GM21723 (cell line): ENCODE results near the gene FGB.
"Not testable (repeated sequence)": the region's sequence is repeated elsewhere in the genome, so short reads cannot be mapped to it uniquely, and the experiment has no call there.

ENCODE experiments used
- ATAC-seq: cut with Tn5 transposase; IDR thresholded peaks from one replicate; pipeline ENCODE4 v1.9.1; 2021; ENCODE audit warnings: mild to moderate bottlenecking, moderate library complexity; ENCODE audit not compliant: unreplicated experiment

The FGB gene

GRCh38 chr4:154594343-154594742 is 31.5 kb downstream of the FGB start:
- not testable (repeated sequence) for ATAC-seq

GRCh38 chr4:154595807-154596206 is 33.0 kb downstream of the FGB start:
- ATAC-seq = no peak

GRCh38 chr4:154597281-154597680 is 34.5 kb downstream of the FGB start:
- not testable (repeated sequence) for ATAC-seq

- no peak for ATAC-seq
Measured at GRCh38 chr4:154597798-154598774, 35.3 kb downstream of the FGB start.

GRCh38 chr4:154602404-154603020 is 39.7 kb downstream of the FGB start:
- ATAC-seq = no peak

GRCh38 chr4:154603033-154603943 is 40.5 kb downstream of the FGB start:
- no peak for ATAC-seq

GRCh38 chr4:154604696-154605200 is 41.9 kb downstream of the FGB start:
- no peak for ATAC-seq

- ATAC-seq = no peak
Measured at GRCh38 chr4:154606728-154607723, 44.2 kb downstream of the FGB start.

- no peak for ATAC-seq
Measured at GRCh38 chr4:154608361-154609252, 45.8 kb downstream of the FGB start.

GRCh38 chr4:154609532-154609931 is 46.7 kb downstream of the FGB start:
- ATAC-seq = no peak

- no peak for ATAC-seq
Measured at GRCh38 chr4:154610582-154610981, 47.8 kb downstream of the FGB start.

- no peak for ATAC-seq
Measured at GRCh38 chr4:154611833-154612232, 49.0 kb downstream of the FGB start.

GRCh38 chr4:154612472-154613414 is 49.9 kb downstream of the FGB start, which contains the start of gene FGG:
Gene FGG (minus strand): TSS chr4:154612656. CDS start chr4:154612609, 47 bp downstream.
- ATAC-seq = no peak

- ATAC-seq = no peak
Measured at GRCh38 chr4:154614306-154614705, 51.5 kb downstream of the FGB start.

- no peak for ATAC-seq
Measured at GRCh38 chr4:154615211-154615610, 52.4 kb downstream of the FGB start.

- ATAC-seq = no peak
Measured at GRCh38 chr4:154616287-154616686, 53.5 kb downstream of the FGB start.

- ATAC-seq = peak; percentile 96
Measured at GRCh38 chr4:154616731-154617130, 53.9 kb downstream of the FGB start.
